Liver (tissue), 9 donors: ENCODE results near the gene CTNNA1. TPM values are rescaled to one million over a fixed set of nuclear protein-coding genes. Genes with fewer than 3 reads are reported as not detected.

ENCODE experiments used
- DNase-seq: peaks from one replicate; pipeline ENCODE4 v3.0.0-alpha.2; 2017; ENCODE audit warnings: low spot score
- H3K27ac ChIP-seq, 2 donors: one replicate each; pipeline ENCODE4 v1.7.0; 2013; ENCODE audit warnings: inconsistent platforms in 2 of 2, low read length in 2 of 2, control low read depth in 1 of 2, low read depth in 1 of 2, mild to moderate bottlenecking in 1 of 2
- H3K27me3 ChIP-seq, 4 donors: one replicate each; pipeline versions ENCODE4 v1.6.1 to v1.7.0; 2013; ENCODE audit warnings: low read length in 3 of 4, inconsistent platforms in 1 of 4, mild to moderate bottlenecking in 1 of 4, moderate library complexity in 1 of 4; ENCODE audit not compliant: control insufficient read depth in 4 of 4, insufficient read depth in 4 of 4
- H3K36me3 ChIP-seq, 4 donors: one replicate each; pipeline versions ENCODE4 v1.6.1 to v1.7.0; 2013; ENCODE audit warnings: low read length in 3 of 4, mild to moderate bottlenecking in 3 of 4, low read depth in 1 of 4, moderate library complexity in 1 of 4; ENCODE audit not compliant: control insufficient read depth in 4 of 4, insufficient read depth in 3 of 4
- H3K4me1 ChIP-seq, 4 donors: one replicate each; pipeline versions ENCODE4 v1.6.1 to v1.7.0; 2013; ENCODE audit warnings: low read length in 3 of 4, mild to moderate bottlenecking in 3 of 4, moderate library complexity in 1 of 4; ENCODE audit not compliant: control insufficient read depth in 4 of 4, insufficient read depth in 4 of 4
- H3K4me3 ChIP-seq, 3 donors: one replicate each; pipeline versions ENCODE4 v1.6.1 to v1.7.0; 2013; ENCODE audit warnings: low read length in 3 of 3, control low read depth in 1 of 3, low read depth in 1 of 3, mild to moderate bottlenecking in 1 of 3
- H3K9ac ChIP-seq, 2 donors: one replicate each; pipeline ENCODE4 v1.7.0; 2013; ENCODE audit warnings: low read length in 2 of 2, mild to moderate bottlenecking in 2 of 2, moderate library complexity in 2 of 2, control low read depth in 1 of 2, low read depth in 1 of 2
- H3K9me3 ChIP-seq, 4 donors: one replicate each; pipeline versions ENCODE4 v1.6.1 to v1.7.0; 2013; ENCODE audit warnings: low read length in 3 of 4; ENCODE audit not compliant: control insufficient read depth in 4 of 4
- EGR1 ChIP-seq, 2 donors: IDR thresholded peaks; 2 replicates each; pipeline ENCODE4 v1.6.1; 2016 to 2018; ENCODE audit warnings: antibody characterized with exemption in 2 of 2, low read depth in 2 of 2
- FOXA1 ChIP-seq: IDR thresholded peaks from 2 replicates; pipeline ENCODE4 v1.6.1; 2016; ENCODE audit warnings: antibody characterized with exemption
- FOXA2 ChIP-seq: IDR thresholded peaks from 2 replicates; pipeline ENCODE4 v1.6.1; 2016; ENCODE audit warnings: antibody characterized with exemption
- GABPA ChIP-seq, 2 donors: IDR thresholded peaks in 1 of 2; conservative IDR thresholded peaks in 1 of 2; 2 replicates each; pipeline ENCODE4 v1.6.1; 2016; ENCODE audit warnings: antibody characterized with exemption in 2 of 2, mild to moderate bottlenecking in 1 of 2, moderate library complexity in 1 of 2
- HNF4A ChIP-seq, 2 donors: conservative IDR thresholded peaks; 2 replicates each; pipeline ENCODE4 v1.6.1; 2016; ENCODE audit warnings: antibody characterized with exemption in 2 of 2, mild to moderate bottlenecking in 2 of 2
- HNF4G ChIP-seq: IDR thresholded peaks from 2 replicates; pipeline ENCODE4 v1.6.1; 2016; ENCODE audit warnings: antibody characterized with exemption
- JUND ChIP-seq, 2 donors: IDR thresholded peaks; 2 replicates each; pipeline ENCODE4 v1.6.1; 2016; ENCODE audit warnings: antibody characterized with exemption in 2 of 2
- NR2F2 ChIP-seq: IDR thresholded peaks from 2 replicates; pipeline ENCODE4 v1.6.1; 2016; ENCODE audit warnings: antibody characterized with exemption
- RAD21 ChIP-seq, 2 donors: IDR thresholded peaks; 2 replicates each; pipeline ENCODE4 v1.6.1; 2016; ENCODE audit warnings: antibody characterized with exemption in 2 of 2, mild to moderate bottlenecking in 2 of 2
- RXRA ChIP-seq, 2 donors: IDR thresholded peaks; 2 replicates each; pipeline ENCODE4 v1.6.1; 2017 to 2018; ENCODE audit warnings: antibody characterized with exemption in 2 of 2, mild to moderate bottlenecking in 1 of 2
- SP1 ChIP-seq: IDR thresholded peaks from 2 replicates; pipeline ENCODE4 v1.6.1; 2018; ENCODE audit warnings: antibody characterized with exemption, mild to moderate bottlenecking
- YY1 ChIP-seq: IDR thresholded peaks from 2 replicates; pipeline ENCODE4 v1.6.1; 2016; ENCODE audit warnings: antibody characterized with exemption, mild to moderate bottlenecking
- WGBS: extraction: QIAGEN DNeasy Blood & Tissue Kit; methylation state at CpG from one replicate; pipeline ENCODE4 v1.1.7; 2013; 5-methylcytosine and 5-hydroxymethylcytosine counted together
- polyA plus RNA-seq, 2 donors: library from polyadenylated mRNA; stranded (reverse) in 1 of 2; unstranded in 1 of 2; fragments of 200-250 nt in 1 of 2; fragments of >200 nt in 1 of 2; fragmentation: Nextera tagmentation in 1 of 2; extraction: Ambion mirVana in 1 of 2; gene quantifications; one replicate each; pipeline versions ENCODE4 v1.2.1 to v1.2.3, GENCODE V29; 2013 to 2015
- total RNA-seq, 2 donors: library from RNA; depleted of rRNA; stranded (reverse); fragments of >200 nt; gene quantifications; one replicate each; pipeline ENCODE4 v1.2.3, GENCODE V29; 2014
- TF ChIP-seq, protein P1 (sequence below): IDR thresholded peaks from 2 replicates; pipeline ENCODE4 v1.6.1; 2016; ENCODE audit warnings: antibody characterized with exemption
- TF ChIP-seq, protein P2 (sequence below): IDR thresholded peaks from 2 replicates; pipeline ENCODE4 v1.6.1; 2016; ENCODE audit warnings: antibody characterized with exemption
- TF ChIP-seq, protein P3 (sequence below): IDR thresholded peaks from 2 replicates; pipeline ENCODE4 v1.6.1; 2016; ENCODE audit warnings: antibody characterized with exemption, mild to moderate bottlenecking
- TF ChIP-seq, protein P4 (sequence below): IDR thresholded peaks from 2 replicates; pipeline ENCODE4 v1.6.1; 2016; ENCODE audit warnings: antibody characterized with exemption
- TF ChIP-seq, protein P5 (sequence below): fragments of 150-350 bp; IDR thresholded peaks from 2 replicates; pipeline ENCODE4 v1.5.1; 2017; ENCODE audit warnings: improper control_type of control experiment, low read depth, low read length; ENCODE audit not compliant: missing input control
- donor health status: healthy.
- donor health status: healthy.
- donor health status: healthy.
- donor health status: healthy.
- donor health status: healthy.

Gene CTNNA1
- total and polyA plus RNA-seq, 4 donors, result 39.9 to 150 (median 103) TPM

DNA sequence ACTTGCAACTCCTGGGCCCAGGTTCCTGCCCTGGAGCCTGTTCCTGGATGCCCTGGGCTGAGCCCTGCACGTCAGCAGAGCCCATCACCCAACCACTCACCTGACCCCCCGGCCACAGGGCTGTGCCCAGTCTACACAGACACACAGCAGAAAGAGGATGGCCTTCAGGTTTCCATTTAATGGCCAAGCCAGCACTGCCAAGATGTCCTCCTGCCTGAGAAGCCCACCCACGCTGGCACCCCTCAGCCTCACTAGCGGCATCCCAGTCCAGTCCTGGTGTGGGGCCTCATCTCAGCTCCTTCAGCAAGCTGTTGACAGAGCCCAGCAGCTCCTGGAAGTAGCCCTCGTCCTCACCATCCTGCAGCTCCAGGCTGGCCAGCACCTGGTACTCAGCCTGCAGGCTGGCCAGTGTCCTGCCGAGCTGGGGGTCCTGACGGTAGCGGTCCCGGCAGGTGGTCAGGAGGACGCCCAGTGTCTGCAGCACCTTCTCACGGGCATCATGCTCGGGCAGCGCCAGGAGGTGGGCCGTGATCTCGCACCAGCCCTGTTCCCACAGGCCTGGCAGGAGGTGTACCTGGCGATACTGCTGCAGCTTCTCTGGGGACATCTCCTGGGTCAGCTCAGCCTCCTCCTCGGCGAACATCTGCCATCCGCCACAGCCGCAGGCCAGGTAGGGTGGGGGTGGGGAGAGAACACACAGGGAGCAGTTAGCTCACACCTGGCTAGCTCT is 193.8 kb downstream of the CTNNA1 start:
- DNase-seq, result no peak
- H3K4me1 ChIP-seq, result no peaks in the 10 kb centered on the region
- WGBS, result 95% methylated on average over 20 of the region's 20 CpGs

More for the DNA sequence above, 193.8 kb downstream of the CTNNA1 start:
- Histone ChIP-seq H3K9me3 (no peaks in the 10 kb centered on the region), H3K4me3 (no peak overlapping the region), H3K9ac (no peak overlapping the region), H3K27me3 (no peaks in the 10 kb centered on the region), H3K36me3 (peaks cover 2 to 16% (median 6%) of the 10 kb centered on the region in 4 donors), H3K27ac (no peak overlapping the region)
- TF ChIP-seq HNF4A (conservative IDR thresholded peaks at IDR 0.05), result no peak
- TF ChIP-seq, protein P1, sequence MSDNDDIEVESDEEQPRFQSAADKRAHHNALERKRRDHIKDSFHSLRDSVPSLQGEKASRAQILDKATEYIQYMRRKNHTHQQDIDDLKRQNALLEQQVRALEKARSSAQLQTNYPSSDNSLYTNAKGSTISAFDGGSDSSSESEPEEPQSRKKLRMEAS, result no peak
- TF ChIP-seq YY1, result no peak
- no peak for TF ChIP-seq FOXA2
- TF ChIP-seq, protein P2, sequence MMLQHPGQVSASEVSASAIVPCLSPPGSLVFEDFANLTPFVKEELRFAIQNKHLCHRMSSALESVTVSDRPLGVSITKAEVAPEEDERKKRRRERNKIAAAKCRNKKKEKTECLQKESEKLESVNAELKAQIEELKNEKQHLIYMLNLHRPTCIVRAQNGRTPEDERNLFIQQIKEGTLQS, result no peak
- no peak for TF ChIP-seq GABPA (IDR thresholded peaks at IDR 0.05 in 1 of 2, conservative IDR thresholded peaks at IDR 0.05 in 1 of 2)
- no peak for TF ChIP-seq HNF4G
- TF ChIP-seq, protein P3, sequence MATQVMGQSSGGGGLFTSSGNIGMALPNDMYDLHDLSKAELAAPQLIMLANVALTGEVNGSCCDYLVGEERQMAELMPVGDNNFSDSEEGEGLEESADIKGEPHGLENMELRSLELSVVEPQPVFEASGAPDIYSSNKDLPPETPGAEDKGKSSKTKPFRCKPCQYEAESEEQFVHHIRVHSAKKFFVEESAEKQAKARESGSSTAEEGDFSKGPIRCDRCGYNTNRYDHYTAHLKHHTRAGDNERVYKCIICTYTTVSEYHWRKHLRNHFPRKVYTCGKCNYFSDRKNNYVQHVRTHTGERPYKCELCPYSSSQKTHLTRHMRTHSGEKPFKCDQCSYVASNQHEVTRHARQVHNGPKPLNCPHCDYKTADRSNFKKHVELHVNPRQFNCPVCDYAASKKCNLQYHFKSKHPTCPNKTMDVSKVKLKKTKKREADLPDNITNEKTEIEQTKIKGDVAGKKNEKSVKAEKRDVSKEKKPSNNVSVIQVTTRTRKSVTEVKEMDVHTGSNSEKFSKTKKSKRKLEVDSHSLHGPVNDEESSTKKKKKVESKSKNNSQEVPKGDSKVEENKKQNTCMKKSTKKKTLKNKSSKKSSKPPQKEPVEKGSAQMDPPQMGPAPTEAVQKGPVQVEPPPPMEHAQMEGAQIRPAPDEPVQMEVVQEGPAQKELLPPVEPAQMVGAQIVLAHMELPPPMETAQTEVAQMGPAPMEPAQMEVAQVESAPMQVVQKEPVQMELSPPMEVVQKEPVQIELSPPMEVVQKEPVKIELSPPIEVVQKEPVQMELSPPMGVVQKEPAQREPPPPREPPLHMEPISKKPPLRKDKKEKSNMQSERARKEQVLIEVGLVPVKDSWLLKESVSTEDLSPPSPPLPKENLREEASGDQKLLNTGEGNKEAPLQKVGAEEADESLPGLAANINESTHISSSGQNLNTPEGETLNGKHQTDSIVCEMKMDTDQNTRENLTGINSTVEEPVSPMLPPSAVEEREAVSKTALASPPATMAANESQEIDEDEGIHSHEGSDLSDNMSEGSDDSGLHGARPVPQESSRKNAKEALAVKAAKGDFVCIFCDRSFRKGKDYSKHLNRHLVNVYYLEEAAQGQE, result no peak
- TF ChIP-seq FOXA1, result no peak
- no peak for TF ChIP-seq RAD21 (IDR thresholded peaks at IDR 0.05)
- TF ChIP-seq NR2F2, result no peak
- TF ChIP-seq EGR1 (IDR thresholded peaks at IDR 0.05; ENCODE audit: low read depth in 2 of 2), result no peak
- TF ChIP-seq, protein P4, sequence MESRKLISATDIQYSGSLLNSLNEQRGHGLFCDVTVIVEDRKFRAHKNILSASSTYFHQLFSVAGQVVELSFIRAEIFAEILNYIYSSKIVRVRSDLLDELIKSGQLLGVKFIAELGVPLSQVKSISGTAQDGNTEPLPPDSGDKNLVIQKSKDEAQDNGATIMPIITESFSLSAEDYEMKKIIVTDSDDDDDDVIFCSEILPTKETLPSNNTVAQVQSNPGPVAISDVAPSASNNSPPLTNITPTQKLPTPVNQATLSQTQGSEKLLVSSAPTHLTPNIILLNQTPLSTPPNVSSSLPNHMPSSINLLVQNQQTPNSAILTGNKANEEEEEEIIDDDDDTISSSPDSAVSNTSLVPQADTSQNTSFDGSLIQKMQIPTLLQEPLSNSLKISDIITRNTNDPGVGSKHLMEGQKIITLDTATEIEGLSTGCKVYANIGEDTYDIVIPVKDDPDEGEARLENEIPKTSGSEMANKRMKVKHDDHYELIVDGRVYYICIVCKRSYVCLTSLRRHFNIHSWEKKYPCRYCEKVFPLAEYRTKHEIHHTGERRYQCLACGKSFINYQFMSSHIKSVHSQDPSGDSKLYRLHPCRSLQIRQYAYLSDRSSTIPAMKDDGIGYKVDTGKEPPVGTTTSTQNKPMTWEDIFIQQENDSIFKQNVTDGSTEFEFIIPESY, result no peak
- TF ChIP-seq, protein P5, sequence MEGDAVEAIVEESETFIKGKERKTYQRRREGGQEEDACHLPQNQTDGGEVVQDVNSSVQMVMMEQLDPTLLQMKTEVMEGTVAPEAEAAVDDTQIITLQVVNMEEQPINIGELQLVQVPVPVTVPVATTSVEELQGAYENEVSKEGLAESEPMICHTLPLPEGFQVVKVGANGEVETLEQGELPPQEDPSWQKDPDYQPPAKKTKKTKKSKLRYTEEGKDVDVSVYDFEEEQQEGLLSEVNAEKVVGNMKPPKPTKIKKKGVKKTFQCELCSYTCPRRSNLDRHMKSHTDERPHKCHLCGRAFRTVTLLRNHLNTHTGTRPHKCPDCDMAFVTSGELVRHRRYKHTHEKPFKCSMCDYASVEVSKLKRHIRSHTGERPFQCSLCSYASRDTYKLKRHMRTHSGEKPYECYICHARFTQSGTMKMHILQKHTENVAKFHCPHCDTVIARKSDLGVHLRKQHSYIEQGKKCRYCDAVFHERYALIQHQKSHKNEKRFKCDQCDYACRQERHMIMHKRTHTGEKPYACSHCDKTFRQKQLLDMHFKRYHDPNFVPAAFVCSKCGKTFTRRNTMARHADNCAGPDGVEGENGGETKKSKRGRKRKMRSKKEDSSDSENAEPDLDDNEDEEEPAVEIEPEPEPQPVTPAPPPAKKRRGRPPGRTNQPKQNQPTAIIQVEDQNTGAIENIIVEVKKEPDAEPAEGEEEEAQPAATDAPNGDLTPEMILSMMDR, result no peak
- TF ChIP-seq SP1, result no peak
- TF ChIP-seq JUND (IDR thresholded peaks at IDR 0.05), result no peak
- TF ChIP-seq RXRA (IDR thresholded peaks at IDR 0.05), result no peak
